GM19455 (cell line): ENCODE results near the gene GALT.

Experiments
- ATAC-seq: cut with Tn5 transposase; IDR thresholded peaks from one replicate; pipeline ENCODE4 v1.9.1; 2021; ENCODE audit not compliant: unreplicated experiment

GALT gene

DNA sequence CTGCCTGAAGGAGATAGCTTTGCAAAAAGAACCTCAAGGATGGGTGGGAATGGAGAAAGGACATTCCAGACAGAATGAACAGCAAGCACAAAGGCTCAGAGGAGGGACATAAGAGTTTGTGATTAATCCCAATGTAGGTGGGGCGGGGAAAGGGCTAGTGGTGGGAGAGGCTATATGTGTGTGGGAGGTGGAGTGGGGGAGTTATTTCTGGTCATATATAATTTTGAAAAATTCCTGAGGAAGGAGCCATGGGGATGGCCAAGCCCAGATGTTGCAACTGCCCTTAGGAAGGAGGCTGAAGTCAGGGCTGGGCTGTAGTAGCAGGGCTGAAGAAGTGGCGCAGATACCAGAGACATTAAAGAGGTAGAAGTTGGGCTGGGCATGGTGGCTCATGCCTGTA is 29.4 kb downstream of the GALT start:
- no peak for ATAC-seq

DNA sequence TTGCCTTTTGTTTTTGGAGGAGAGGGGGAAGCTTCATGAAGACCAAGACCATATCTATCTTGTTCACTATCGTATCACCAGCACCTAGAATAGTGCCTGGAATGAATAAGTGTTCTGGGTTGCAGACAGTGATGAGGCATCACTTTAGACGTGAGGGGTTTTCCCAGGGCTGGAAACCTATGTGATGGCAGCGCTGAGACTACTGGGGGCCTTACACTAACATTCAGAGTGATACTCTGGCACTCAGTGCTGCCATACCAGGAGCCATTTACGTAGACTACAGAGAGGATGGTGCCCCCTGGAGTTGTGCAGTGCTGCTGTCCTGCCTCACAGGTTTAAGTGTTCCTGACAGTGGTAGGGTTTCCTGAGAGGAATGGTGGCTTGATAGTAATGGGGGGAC is 37.7 kb downstream of the GALT start:
- ATAC-seq, result no peak

DNA sequence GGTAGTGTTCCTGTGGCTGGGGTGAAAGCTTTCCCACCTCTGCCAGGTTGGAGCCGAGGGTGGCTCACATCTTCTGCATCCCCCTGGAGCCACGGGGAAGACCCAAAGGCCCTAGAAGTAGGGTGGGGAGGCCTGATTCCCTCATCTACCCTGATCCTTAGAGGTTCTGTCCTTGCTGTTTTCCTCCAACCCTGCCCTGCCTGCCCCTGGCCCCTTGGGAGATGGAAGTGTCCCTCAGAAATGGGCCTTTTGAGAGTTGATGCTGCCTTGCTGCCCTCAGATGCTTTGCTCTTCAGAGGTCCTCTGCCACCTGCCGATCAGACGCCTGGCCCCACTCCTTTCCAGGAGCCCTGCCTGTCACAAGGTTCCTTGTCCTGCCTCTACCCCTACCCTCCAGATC is 38.3 kb downstream of the GALT start:
- no peak for ATAC-seq

DNA sequence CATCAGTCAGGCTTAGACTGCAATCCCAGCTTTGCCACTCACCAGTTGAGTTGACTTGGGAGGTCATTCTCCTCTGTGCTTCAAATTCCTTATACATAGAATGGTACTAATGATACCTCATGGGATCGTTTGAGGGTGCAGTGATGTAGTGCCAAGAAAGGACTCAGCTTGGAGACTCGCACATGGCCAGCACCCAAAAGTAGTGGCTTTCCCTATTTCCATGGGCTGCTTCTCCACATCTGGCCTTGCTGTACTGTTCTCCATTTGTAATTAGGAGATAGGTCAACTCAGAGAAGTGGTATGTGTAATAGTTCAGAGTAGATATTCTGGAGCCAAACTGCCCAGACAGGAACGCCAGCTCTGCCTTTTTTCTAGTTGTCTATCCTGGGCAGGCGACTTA is 39.1 kb downstream of the GALT start:
- no peak for ATAC-seq

DNA sequence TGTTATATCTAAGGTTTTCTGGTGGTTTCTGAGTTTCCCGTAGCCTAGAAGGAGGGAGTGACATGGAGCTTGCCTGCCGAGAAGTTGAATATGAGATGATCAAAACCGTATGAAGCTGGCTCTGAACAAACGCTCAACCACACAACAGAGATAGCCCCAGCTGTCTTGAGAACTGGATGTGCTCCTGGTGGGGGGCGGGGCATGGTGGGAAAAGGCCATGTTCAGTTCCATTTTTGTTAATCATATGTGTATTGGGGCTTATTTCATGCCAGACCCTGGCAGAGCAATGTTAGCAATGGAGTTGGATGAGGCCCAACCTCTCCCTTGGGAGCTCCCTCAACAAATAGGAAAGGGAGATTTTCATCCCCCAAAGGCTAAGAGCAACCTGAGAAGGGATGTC is 39.8 kb downstream of the GALT start:
- ATAC-seq, result no peak

DNA sequence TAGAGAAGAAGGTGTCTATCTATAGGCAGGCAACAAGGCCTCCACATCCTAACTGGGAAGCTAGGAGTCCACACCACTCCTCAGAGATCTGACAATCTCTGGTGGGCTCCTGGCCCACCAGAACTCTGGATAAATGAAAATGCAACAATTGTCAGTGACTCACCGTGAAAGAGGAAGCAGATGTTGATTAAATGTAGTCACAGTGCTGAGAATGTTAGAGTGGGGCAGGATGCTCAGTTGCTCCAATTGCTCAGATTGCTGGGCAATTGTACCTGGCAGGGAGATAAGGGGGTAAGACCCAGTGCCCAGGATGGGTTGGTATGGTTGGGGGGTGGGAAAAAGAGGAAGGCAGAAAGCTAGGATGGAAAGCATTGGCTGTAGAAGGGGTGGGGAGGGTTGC is 40.3 kb downstream of the GALT start:
- ATAC-seq, result no peak

DNA sequence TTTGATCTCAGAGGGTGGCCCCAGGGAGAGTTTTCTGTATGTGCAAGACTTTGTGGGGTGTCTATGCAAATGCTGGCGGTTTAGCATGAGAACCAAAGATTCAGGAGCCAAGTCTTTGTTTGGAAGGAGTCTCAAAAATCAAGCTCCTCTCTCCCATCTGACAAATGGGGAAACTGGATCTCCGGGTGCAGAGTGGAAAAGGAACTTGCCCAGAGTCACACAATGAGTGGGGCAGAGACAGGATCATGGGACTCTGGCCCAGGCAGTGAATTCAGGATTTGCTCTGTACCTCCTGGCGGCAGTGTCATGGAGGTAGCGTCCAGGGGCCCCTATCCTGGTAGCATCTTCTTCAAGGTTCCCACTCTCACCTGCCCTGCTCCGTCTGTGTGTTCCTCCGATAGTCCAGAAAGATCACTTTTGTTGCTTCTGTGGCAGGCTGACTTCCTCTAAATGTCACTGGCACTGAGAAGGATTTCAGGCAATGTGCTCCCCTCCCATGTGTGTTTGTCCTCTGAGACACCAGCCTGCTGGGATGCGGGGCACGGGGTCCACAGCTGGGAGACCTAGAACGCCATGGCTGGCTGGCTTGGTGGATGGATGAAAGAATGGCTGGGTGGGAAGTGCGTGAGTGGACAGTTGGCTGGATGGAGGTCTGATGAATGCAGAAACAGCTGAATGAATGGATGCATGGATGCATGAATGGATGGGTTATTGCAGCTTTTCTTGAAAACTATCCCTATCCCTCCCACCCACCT is 41.0 kb downstream of the GALT start:
- no peak for ATAC-seq

DNA sequence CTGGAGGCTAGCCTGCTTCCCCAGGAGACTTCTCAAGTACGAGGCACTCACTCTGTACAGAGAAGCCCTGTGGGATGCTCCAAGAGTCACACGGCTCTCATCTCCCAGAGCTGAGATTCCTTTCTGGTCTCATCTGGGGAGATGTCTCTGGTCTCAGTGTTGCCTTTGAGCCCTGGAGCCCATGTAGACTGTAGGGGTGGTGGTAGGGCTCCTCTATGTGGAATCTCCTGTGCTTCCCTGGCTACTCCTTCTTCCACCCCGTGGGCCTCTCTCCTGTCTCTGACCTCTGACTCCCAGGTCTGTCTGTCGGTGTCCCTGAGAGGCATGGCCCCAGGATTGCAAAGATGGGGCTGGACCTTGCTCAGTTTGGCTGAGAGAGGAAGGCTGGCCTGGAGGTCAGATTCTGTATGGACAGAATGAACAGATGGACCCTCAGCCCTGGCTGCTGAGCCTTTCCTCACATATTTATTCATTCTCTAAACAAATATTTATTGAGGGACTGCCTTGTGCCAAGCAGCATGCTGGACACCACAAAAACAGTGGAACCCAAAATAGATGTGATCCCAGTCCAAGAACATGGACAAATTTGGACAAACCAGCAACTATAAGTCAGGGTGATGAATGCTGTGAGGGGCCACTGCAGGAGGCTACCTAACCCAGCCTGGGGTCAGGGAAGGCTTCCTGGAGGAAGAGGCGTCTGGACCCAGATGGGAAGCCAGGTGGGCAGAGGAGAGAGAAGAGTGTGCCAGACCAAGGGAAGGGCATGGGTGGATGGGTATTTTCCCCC is 42.0 kb downstream of the GALT start:
- no peak for ATAC-seq

DNA sequence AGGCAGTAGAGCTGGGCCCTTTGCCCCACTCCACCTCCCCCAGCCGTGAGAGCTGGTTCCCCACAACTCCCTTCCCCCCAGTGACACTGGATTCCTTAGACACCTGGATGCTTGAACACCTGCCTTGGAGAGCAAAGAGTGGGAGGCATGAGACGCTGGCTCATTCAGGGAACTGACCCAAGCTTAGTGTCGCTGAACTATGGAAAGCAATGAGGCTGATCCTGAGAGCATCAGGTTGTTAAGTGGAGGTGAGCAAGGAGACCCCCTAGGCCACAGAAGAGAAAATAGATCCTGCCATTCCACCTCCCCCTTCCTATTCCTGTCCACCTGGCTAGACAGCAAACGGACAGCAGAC is 42.6 kb downstream of the GALT start:
- ATAC-seq, result no peak

DNA sequence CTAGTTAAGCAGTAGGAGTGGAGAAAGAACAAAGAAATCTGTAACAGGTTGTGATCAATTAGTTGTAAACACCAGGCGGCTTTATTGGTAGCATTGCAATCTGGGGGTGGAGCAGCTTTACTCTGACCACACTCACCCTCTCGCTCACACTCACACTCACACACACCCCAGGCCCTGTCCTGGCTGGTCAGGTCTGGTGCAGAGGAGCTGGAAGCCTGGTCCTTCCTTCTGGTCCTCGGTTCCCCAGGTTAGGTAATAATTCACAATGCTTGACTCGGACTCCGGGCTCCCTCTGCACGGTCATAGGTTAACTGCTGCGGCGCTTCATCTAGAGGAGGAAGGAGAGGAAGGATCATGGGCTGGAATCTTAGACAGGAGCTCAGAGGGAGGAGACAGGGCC is 43.0 kb downstream of the GALT start:
- ATAC-seq, result no peak

DNA sequence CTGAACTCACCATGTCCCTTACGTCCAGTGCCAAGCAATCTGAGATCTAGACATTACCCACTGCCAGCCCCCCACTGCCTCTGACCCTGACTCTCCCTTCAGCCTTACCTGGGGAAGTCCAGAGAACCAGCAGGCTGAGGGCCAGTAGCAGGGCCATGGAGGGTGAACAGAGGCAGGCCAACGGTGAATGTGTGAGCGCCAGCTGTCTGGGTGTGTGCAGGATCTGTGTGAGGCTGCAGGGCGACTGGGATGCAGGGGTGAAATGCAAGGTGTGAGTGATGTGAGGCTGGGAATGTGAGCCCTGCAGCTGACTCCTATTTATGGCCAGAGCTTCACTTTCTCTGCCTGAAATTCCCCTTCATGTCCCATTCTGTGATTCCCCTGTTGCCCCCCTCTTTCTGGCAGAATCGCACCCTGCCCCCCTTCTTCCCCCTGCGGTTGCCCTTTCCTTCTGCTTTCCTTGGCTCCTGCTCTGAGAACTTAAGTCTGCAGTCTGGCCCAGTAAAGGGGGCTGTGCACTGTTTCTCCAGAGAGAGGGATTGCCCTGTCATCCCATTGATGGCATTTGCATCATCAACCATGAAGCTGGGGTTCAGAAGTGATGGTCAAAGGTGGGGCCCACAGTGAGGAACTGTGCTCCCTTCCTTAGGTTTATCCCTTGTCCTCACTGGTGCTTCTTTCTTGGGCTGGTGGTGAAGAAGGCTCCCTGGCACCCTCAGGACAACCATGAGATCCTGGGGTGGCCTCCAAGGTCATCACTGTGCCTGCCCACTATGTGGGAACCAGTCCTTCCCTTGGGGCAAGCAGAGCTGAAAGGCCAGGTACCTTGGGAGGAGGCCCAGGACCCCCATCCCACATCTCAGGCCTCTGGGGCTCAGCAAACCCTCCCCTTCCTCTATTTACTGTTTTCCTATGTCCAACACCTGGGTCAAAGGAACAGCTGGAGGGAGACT is 44.8 kb downstream of the GALT start, which contains the start of gene CCL19:
Gene CCL19, minus strand, starts transcription at position 294 of the 953 bp plus-strand sequence. Its CDS starts 137 bp downstream, at position 157.
- ATAC-seq, result no peak

DNA sequence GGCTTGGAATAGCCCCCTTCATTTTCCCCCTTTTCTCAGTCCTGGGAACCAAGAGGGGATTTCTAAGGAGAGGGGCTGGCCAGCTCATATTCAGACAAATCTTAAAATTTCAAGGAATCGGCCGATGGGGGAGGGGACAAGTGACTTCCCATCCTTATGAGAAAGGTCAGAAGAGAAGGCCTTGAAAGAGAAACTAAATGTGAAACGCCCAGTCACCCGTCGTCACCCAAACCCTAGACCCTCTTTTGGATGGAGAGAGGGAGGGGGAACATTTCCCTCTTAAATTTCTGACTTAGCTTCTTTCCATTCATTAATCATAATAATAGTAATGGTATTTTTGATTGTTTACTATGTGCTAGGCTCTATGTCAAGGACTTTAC is 45.5 kb downstream of the GALT start:
- ATAC-seq, result no peak

DNA sequence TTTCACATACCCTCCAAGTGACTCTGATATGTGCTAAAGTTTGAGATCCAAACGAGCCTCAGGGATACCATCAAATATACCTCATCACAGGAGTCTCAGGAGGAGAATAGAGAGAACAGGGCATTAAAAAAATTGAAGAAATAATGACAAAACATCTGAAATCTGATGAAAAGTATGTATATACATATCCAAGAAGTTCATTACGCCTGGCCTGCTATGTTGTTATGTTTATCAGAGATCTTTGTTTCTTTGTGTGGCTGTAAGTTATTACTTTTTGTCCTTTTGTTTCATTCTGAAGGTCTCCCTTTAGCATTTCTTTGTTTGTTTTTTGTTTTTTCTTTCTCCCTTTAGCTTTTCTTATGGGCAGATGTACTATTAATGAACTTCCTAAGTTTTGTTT is 47.1 kb downstream of the GALT start:
- ATAC-seq, result no peak

DNA sequence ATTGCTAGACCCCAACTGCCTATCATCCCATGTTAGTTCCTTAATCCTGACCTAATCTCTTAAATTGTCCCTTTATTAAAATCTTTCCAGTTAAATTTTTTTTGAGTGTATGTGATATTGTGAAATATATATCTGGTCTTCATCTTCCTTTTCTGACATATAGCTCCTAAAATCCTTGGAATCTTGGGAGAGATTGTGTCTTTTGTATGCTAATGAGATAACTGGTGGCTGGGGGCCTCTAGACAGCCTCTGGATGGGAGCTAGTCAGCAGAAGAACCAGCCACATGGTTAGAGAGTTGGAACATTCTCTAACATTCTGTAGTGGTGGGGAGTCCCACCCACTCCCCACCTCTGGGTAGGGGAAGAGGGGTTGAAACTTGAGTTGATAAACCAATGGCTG is 48.3 kb downstream of the GALT start:
- ATAC-seq, result no peak
